Cardiac muscle cell (in vitro differentiated cells and primary cell): ENCODE results near the gene TFCP2L1. TPM values are rescaled to one million over a fixed set of nuclear protein-coding genes. Genes with fewer than 3 reads are reported as not detected.
"Not testable (repeated sequence)": the region's sequence is repeated elsewhere in the genome, so short reads cannot be mapped to it uniquely, and the experiment has no call there.

Experiments used
- DNase-seq, 2 donors: peaks; one replicate each; pipeline versions ENCODE4 v3.0.0 to v3.0.0-alpha.2; 2010 to 2017; ENCODE audit warnings: low read depth in 1 of 2, low spot score in 1 of 2
- H3K27ac ChIP-seq: fragments of 200-600 bp; sonication (generic); 2 replicates; pipeline ENCODE4 v1.5.1; 2016
- H3K27me3 ChIP-seq: fragments of 200-600 bp; sonication (generic); 2 replicates; pipeline ENCODE4 v1.6.0; 2016; ENCODE audit warnings: control low read depth
- H3K36me3 ChIP-seq: fragments of 200-600 bp; sonication (generic); 2 replicates; pipeline ENCODE4 v1.5.1; 2016; ENCODE audit warnings: control low read depth
- H3K4me1 ChIP-seq: fragments of 200-600 bp; sonication (generic); 2 replicates; pipeline ENCODE4 v1.8.1; 2017; ENCODE audit warnings: low read depth, mild to moderate bottlenecking, mixed run types
- H3K4me3 ChIP-seq: fragments of 200-600 bp; sonication (generic); 2 replicates; pipeline ENCODE4 v1.5.1; 2016; ENCODE audit warnings: mild to moderate bottlenecking
- H3K9me3 ChIP-seq: fragments of 200-600 bp; sonication (generic); 2 replicates; pipeline ENCODE4 v1.5.1; 2017; ENCODE audit warnings: low read depth, mild to moderate bottlenecking, control low read depth
- CTCF ChIP-seq: IDR thresholded peaks from 2 replicates; pipeline ENCODE4 v1.5.1; 2012; ENCODE audit warnings: low read depth, mild to moderate bottlenecking, low read length
- polyA plus RNA-seq: library from polyadenylated mRNA; unstranded; fragments of >200 nt; fragmentation: Nextera tagmentation; extraction: Ambion mirVana; gene quantifications from 2 replicates; pipeline ENCODE4 v1.2.1, GENCODE V29; 2016
- total RNA-seq: library from RNA; depleted of rRNA; stranded (reverse); fragments of >200 nt; gene quantifications from 2 replicates; pipeline ENCODE4 v1.2.3, GENCODE V29; 2016

Gene TFCP2L1
- total and polyA plus RNA-seq, 2 experiments from 2014 or later, result 0.31 TPM; not detected in 1

- Histone ChIP-seq H3K9me3 (no peaks in the 10 kb centered on the region), H3K4me3 (no peak overlapping the region), H3K27me3 (no peaks in the 10 kb centered on the region), H3K4me1 (no peaks in the 10 kb centered on the region), H3K36me3 (no peaks in the 10 kb centered on the region), H3K27ac (no peak overlapping the region)
- no peak for TF ChIP-seq CTCF
- DNase-seq, result no peak
Measured at GRCh38 chr2:121298476-121298875, 13.5 kb upstream of the TFCP2L1 start.

GRCh38 chr2:121297866-121298265, 12.9 kb upstream of the TFCP2L1 start:
- not testable (repeated sequence) for H3K27ac ChIP-seq, H3K36me3 ChIP-seq, DNase-seq, H3K4me1 ChIP-seq, H3K9me3 ChIP-seq, H3K27me3 ChIP-seq, H3K4me3 ChIP-seq

DNA sequence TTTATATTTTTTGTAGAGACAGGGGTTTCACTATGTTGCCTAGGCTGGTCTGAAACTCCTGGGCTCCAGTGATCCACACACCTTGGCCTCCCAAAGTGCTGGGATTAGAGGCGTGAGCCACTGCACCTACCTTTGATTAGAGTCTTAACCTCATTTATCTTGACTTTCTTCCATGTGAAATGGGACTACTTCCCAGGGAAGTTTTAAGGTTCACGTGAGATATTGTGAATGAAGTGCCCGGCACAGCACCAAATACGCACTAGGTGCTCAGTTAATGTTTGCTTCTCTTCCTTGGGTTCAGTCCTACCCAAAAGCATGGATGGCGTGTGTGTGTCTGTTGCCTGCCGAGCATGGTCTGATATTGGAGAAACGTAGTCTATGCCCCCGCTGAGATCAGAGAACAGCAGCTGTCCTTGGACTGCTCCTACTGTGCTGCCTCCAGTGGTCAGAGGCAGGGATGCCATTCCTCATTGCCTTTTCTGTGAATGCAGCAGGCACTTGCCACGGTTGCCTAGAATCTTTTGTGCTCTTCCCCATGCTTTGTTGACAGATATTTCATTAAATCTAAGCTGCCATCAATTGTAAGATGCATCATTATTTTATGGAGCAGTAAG, 12.3 kb upstream of the TFCP2L1 start:
- no peak overlapping the region for H3K27ac ChIP-seq
- H3K4me3 ChIP-seq, result no peak overlapping the region
- TF ChIP-seq CTCF, result peak; percentile 81
- H3K36me3 ChIP-seq, result no peaks in the 10 kb centered on the region
- no peaks in the 10 kb centered on the region for H3K4me1 ChIP-seq
- DNase-seq, result peak; percentile 35 to 55
- no peaks in the 10 kb centered on the region for H3K9me3 ChIP-seq
- no peaks in the 10 kb centered on the region for H3K27me3 ChIP-seq

GRCh38 chr2:121295911-121296650, 11.1 kb upstream of the TFCP2L1 start:
- no peaks in the 10 kb centered on the region for H3K9me3 ChIP-seq
- no peak for TF ChIP-seq CTCF
- H3K27ac ChIP-seq, result no peak overlapping the region
- no peak for DNase-seq
- H3K27me3 ChIP-seq, result no peaks in the 10 kb centered on the region
- H3K36me3 ChIP-seq, result no peaks in the 10 kb centered on the region
- no peaks in the 10 kb centered on the region for H3K4me1 ChIP-seq
- no peak overlapping the region for H3K4me3 ChIP-seq

GRCh38 chr2:121294881-121295840, 10.2 kb upstream of the TFCP2L1 start:
- no peaks in the 10 kb centered on the region for H3K27me3 ChIP-seq
- DNase-seq, result no peak
- no peaks in the 10 kb centered on the region for H3K36me3 ChIP-seq
- H3K4me1 ChIP-seq, result no peaks in the 10 kb centered on the region
- no peak overlapping the region for H3K27ac ChIP-seq
- H3K9me3 ChIP-seq, result no peaks in the 10 kb centered on the region
- H3K4me3 ChIP-seq, result no peak overlapping the region
- no peak for TF ChIP-seq CTCF
